Chondrocyte (in vitro differentiated cells): ENCODE measurements around the gene AGAP2. TPM values are rescaled to one million over a fixed set of nuclear protein-coding genes. Genes with fewer than 3 reads are reported as not detected.

Experiments
- DNase-seq: peaks from one replicate; pipeline ENCODE4 v3.0.0; 2021; ENCODE audit warnings: mixed read lengths, low spot score
- H3K27ac Mint-ChIP-seq: one replicate; pipeline ENCODE4 v1.8.0; 2021; ENCODE audit warnings: mild to moderate bottlenecking, moderate library complexity, mixed read lengths; ENCODE audit not compliant: unreplicated experiment
- H3K27me3 Mint-ChIP-seq: 2 replicates; pipeline ENCODE4 v1.8.0; 2021; ENCODE audit warnings: low read depth, mixed read lengths
- H3K36me3 Mint-ChIP-seq: 2 replicates; pipeline ENCODE4 v1.8.0; 2021; ENCODE audit warnings: low read depth, mixed read lengths
- H3K4me1 Mint-ChIP-seq: 2 replicates; pipeline ENCODE4 v1.8.0; 2021; ENCODE audit warnings: low read depth, mild to moderate bottlenecking, mixed read lengths
- H3K4me3 Mint-ChIP-seq: one replicate; pipeline ENCODE4 v1.8.0; 2021; ENCODE audit warnings: mild to moderate bottlenecking, moderate library complexity, mixed read lengths; ENCODE audit not compliant: unreplicated experiment
- H3K9me3 Mint-ChIP-seq: 2 replicates; pipeline ENCODE4 v1.8.0; 2021; ENCODE audit warnings: low read depth, mixed read lengths
- CTCF ChIP-seq: fragments of 200-600 bp; sonication (generic); IDR thresholded peaks from 2 replicates; pipeline ENCODE4 v1.5.0; 2021; ENCODE audit warnings: antibody characterized with exemption, mild to moderate bottlenecking, moderate library complexity
- total RNA-seq: library from RNA; stranded (reverse); gene quantifications from 3 replicates; pipeline ENCODE4 v1.2.1, GENCODE V29; 2021

The AGAP2 gene
- total RNA-seq, 1 donor from 2014 or later: 1.9 TPM

GRCh38 chr12:57735198-57735855 is 3.2 kb downstream of the AGAP2 start:
- no peaks in the 10 kb centered on the region for H3K9me3 Mint-ChIP-seq
- no peak overlapping the region for H3K27ac Mint-ChIP-seq
- H3K27me3 Mint-ChIP-seq: peaks cover 36% of the 10 kb centered on the region
- H3K4me1 Mint-ChIP-seq: peaks cover 22% of the 10 kb centered on the region
- no peak for DNase-seq
- peak overlapping the region; percentile 1 for H3K4me3 Mint-ChIP-seq
- no peaks in the 10 kb centered on the region for H3K36me3 Mint-ChIP-seq
- no peak for TF ChIP-seq CTCF

- Mint-ChIP-seq H3K27ac (no peak overlapping the region), H3K27me3 (peaks cover 32% of the 10 kb centered on the region), H3K36me3 (no peaks in the 10 kb centered on the region), H3K9me3 (no peaks in the 10 kb centered on the region), H3K4me3 (no peak overlapping the region), H3K4me1 (peaks cover 22% of the 10 kb centered on the region)
- no peak for TF ChIP-seq CTCF
- DNase-seq: no peak
Measured at GRCh38 chr12:57734591-57734990, 4.0 kb downstream of the AGAP2 start.

GRCh38 chr12:57733928-57734327 is 4.6 kb downstream of the AGAP2 start:
- H3K27ac Mint-ChIP-seq: no peak overlapping the region
- H3K27me3 Mint-ChIP-seq: peaks cover 25% of the 10 kb centered on the region
- H3K36me3 Mint-ChIP-seq: no peaks in the 10 kb centered on the region
- no peaks in the 10 kb centered on the region for H3K9me3 Mint-ChIP-seq
- no peak overlapping the region for H3K4me3 Mint-ChIP-seq
- DNase-seq: no peak
- H3K4me1 Mint-ChIP-seq: peaks cover 17% of the 10 kb centered on the region
- TF ChIP-seq CTCF: no peak

GRCh38 chr12:57732726-57733593 is 5.6 kb downstream of the AGAP2 start:
- DNase-seq: no peak
- H3K4me3 Mint-ChIP-seq: no peak overlapping the region

More at GRCh38 chr12:57732726-57733593, 5.6 kb downstream of the AGAP2 start:
- no peaks in the 10 kb centered on the region for H3K36me3 Mint-ChIP-seq
- H3K9me3 Mint-ChIP-seq: no peaks in the 10 kb centered on the region
- peaks cover 16% of the 10 kb centered on the region for H3K4me1 Mint-ChIP-seq
- TF ChIP-seq CTCF: no peak
- H3K27ac Mint-ChIP-seq: no peak overlapping the region
- H3K27me3 Mint-ChIP-seq: peaks cover 24% of the 10 kb centered on the region
